PC-3 (cell line): ENCODE results near the gene BCAS3. TPM values are rescaled to one million over a fixed set of nuclear protein-coding genes. Genes with fewer than 3 reads are reported as not detected.
"Not testable (repeated sequence)": the region's sequence is repeated elsewhere in the genome, so short reads cannot be mapped to it uniquely, and the experiment has no call there.

Source experiments
- ATAC-seq: fragments of 200-7000 bp; cut with Tn5 transposase; 2 replicates; pipeline ENCODE4 v1.9.1; 2020; ENCODE audit warnings: mild to moderate bottlenecking, moderate library complexity
- BruUV-seq: library from RNA; stranded (reverse); fragments of 400-500 nt; replicated peaks from 2 replicates; lab custom pipeline; 2021; lab: Mats Ljungman, UMichigan
- CTCF ChIA-PET: fragments of 300-600 bp; sonication (Branson Sonifier 250); formaldehyde crosslinking; loops from one replicate; lab custom pipeline; 2022; ENCODE audit warnings: antibody characterized with exemption; lab: Charles Lee
- POLR2A ChIA-PET: fragments of 300-600 bp; sonication (Branson Sonifier 250); formaldehyde crosslinking; loops from one replicate; lab custom pipeline; 2022; ENCODE audit warnings: antibody characterized with exemption; ENCODE audit not compliant: unreplicated experiment; lab: Charles Lee
- DNase-seq: peaks from one replicate; pipeline ENCODE4 v3.0.0-alpha.2; 2015
- H2AFZ ChIP-seq: fragments of 300-600 bp; sonication (generic); 2 replicates; pipeline ENCODE4 v1.6.0; 2016; ENCODE audit warnings: antibody characterized with exemption, low read length
- H3F3A ChIP-seq: fragments of 300-600 bp; sonication (generic); one replicate; pipeline ENCODE4 v1.6.0; 2017; ENCODE audit warnings: antibody characterized with exemption, low read length, control low read depth, mild to moderate bottlenecking; ENCODE audit not compliant: unreplicated experiment
- H3K27ac ChIP-seq: fragments of 300-600 bp; sonication (generic); 2 replicates; pipeline ENCODE4 v1.5.1; 2016; ENCODE audit warnings: mild to moderate bottlenecking, low read length
- H3K27me3 ChIP-seq: fragments of 300-600 bp; sonication (generic); 2 replicates; pipeline ENCODE4 v1.6.1; 2016; ENCODE audit warnings: low read length, mixed read lengths
- H3K36me3 ChIP-seq: fragments of 300-600 bp; sonication (generic); 2 replicates; pipeline ENCODE4 v1.6.1; 2016; ENCODE audit warnings: low read depth, mixed run types, low read length, mixed read lengths
- H3K4me1 ChIP-seq: fragments of 300-600 bp; sonication (generic); 2 replicates; pipeline ENCODE4 v1.5.1; 2016; ENCODE audit warnings: low read length; ENCODE audit not compliant: insufficient read depth
- H3K4me2 ChIP-seq: fragments of 300-600 bp; sonication (generic); 2 replicates; pipeline ENCODE4 v1.6.0; 2016; ENCODE audit warnings: low read length
- H3K4me3 ChIP-seq: fragments of 300-600 bp; sonication (generic); 2 replicates; pipeline ENCODE4 v1.5.1; 2016; ENCODE audit warnings: mild to moderate bottlenecking, low read length, mixed read lengths
- H3K79me2 ChIP-seq: fragments of 300-600 bp; sonication (generic); 2 replicates; pipeline ENCODE4 v1.6.1; 2017; ENCODE audit warnings: low read length, mixed read lengths
- H3K9ac ChIP-seq: fragments of 300-600 bp; sonication (generic); 2 replicates; pipeline ENCODE4 v1.6.0; 2016; ENCODE audit warnings: mild to moderate bottlenecking, low read length
- H3K9me2 ChIP-seq: fragments of 300-600 bp; sonication (generic); replicated peaks from 2 replicates; pipeline ENCODE4 v1.6.1; 2016; ENCODE audit warnings: mixed run types, low read length, mixed read lengths
- H3K9me3 ChIP-seq: fragments of 300-600 bp; sonication (generic); 2 replicates; pipeline ENCODE4 v1.6.1; 2016; ENCODE audit warnings: low read length, mixed read lengths
- H4K20me1 ChIP-seq: fragments of 300-600 bp; sonication (generic); 2 replicates; pipeline ENCODE4 v1.6.1; 2016; ENCODE audit warnings: low read length, mixed read lengths
- CTCF ChIP-seq: fragments of 300-600 bp; sonication (generic); conservative IDR thresholded peaks from 2 replicates; pipeline ENCODE4 v1.5.1; 2017; ENCODE audit warnings: antibody characterized with exemption, low read depth, mild to moderate bottlenecking, low read length
- EZH2 ChIP-seq: fragments of 300-600 bp; sonication (generic); IDR thresholded peaks from one replicate; pipeline ENCODE4 v1.6.1; 2017; ENCODE audit warnings: antibody characterized with exemption, mild to moderate bottlenecking, low read length; ENCODE audit not compliant: unreplicated experiment
- EZH2phosphoT487 ChIP-seq: fragments of 300-600 bp; sonication (generic); IDR thresholded peaks from 2 replicates; pipeline ENCODE4 v1.6.1; 2018; ENCODE audit warnings: mild to moderate bottlenecking, antibody characterized with exemption, low read length, borderline replicate concordance
- intact Hi-C: fragments of 100-400 bp; cut with micrococcal nuclease; formaldehyde crosslinking; loops from 2 replicates; pipeline ENCODE4 v1.9.0; 2023
- total RNA-seq: library from RNA; depleted of rRNA; stranded (reverse); fragments of >200 nt; gene quantifications from 2 replicates; pipeline ENCODE4 v1.2.3, GENCODE V29; 2014

BCAS3 gene
- total RNA-seq, 1 experiment from 2014 or later = 25.9 TPM

GRCh38 chr17:60671482-60671881, 6.2 kb upstream of the BCAS3 start:
- Histone ChIP-seq H3K4me3 (no peak overlapping the region), H3K27me3 (no peaks in the 10 kb centered on the region), H3F3A (no peaks in the 10 kb centered on the region), H3K4me1 (no peaks in the 10 kb centered on the region), H3K9me3 (no peaks in the 10 kb centered on the region), H4K20me1 (no peaks in the 10 kb centered on the region), H3K36me3 (no peaks in the 10 kb centered on the region), H3K27ac (no peak overlapping the region), H3K9ac (no peak overlapping the region), H3K4me2 (no peak overlapping the region), H3K79me2 (no peaks in the 10 kb centered on the region), H2AFZ (no peak overlapping the region), H3K9me2 (no peaks in the 10 kb centered on the region)
- DNase-seq (no peak), ATAC-seq (peak; percentile 51)
- intact Hi-C loops = no loop called here
- ChIA-PET CTCF (no interaction called here), POLR2A (no interaction called here)
- no peak for TF ChIP-seq EZH2
- no peak for TF ChIP-seq CTCF
- no peak for TF ChIP-seq EZH2phosphoT487
- BruUV-seq = no TSS peak

GRCh38 chr17:60674637-60675036, 3.0 kb upstream of the BCAS3 start:
- H3K9ac ChIP-seq, H3K27ac ChIP-seq, H3K79me2 ChIP-seq, H4K20me1 ChIP-seq, POLR2A ChIA-PET, H3K27me3 ChIP-seq, H3K4me3 ChIP-seq, H2AFZ ChIP-seq, H3F3A ChIP-seq, ATAC-seq, H3K4me2 ChIP-seq, H3K9me2 ChIP-seq, DNase-seq, BruUV-seq, H3K9me3 ChIP-seq, CTCF ChIA-PET, intact Hi-C loops, H3K36me3 ChIP-seq: not testable (repeated sequence)
- H3K4me1 ChIP-seq = peaks cover 17% of the 10 kb centered on the region

GRCh38 chr17:60675997-60676396, 1.7 kb upstream of the BCAS3 start:
- ChIA-PET CTCF (no interaction called here), POLR2A (no interaction called here)
- no TSS peak for BruUV-seq
- intact Hi-C loops = loop anchor here (2.0 kb wide), 1 partner anchor 75 kb away; the partner anchor contains the start of gene PPM1D
- DNase-seq (no peak), ATAC-seq (no peak)
- Histone ChIP-seq H3K4me3 (no peak overlapping the region), H3K27ac (no peak overlapping the region), H3K9me2 (no peaks in the 10 kb centered on the region), H3F3A (no peaks in the 10 kb centered on the region), H3K9me3 (no peaks in the 10 kb centered on the region), H3K79me2 (no peaks in the 10 kb centered on the region), H3K27me3 (no peaks in the 10 kb centered on the region), H4K20me1 (no peaks in the 10 kb centered on the region), H3K4me2 (no peak overlapping the region), H2AFZ (no peak overlapping the region), H3K4me1 (peaks cover 17% of the 10 kb centered on the region), H3K9ac (no peak overlapping the region), H3K36me3 (no peaks in the 10 kb centered on the region)
- TF ChIP-seq EZH2 = no peak
- no peak for TF ChIP-seq EZH2phosphoT487
- no peak for TF ChIP-seq CTCF
